GM21381 (cell line): ENCODE data around the gene RIPK1.
"Not testable (repeated sequence)": the region's sequence is repeated elsewhere in the genome, so short reads cannot be mapped to it uniquely, and the experiment has no call there.

ENCODE experiments used
- ATAC-seq: cut with Tn5 transposase; IDR thresholded peaks from one replicate; pipeline ENCODE4 v1.9.1; 2021; ENCODE audit warnings: mild to moderate bottlenecking, moderate library complexity; ENCODE audit not compliant: unreplicated experiment

The RIPK1 gene

GRCh38 chr6:3133515-3133914 lies 65.2 kb downstream of the RIPK1 start:
- no peak for ATAC-seq

GRCh38 chr6:3135668-3136291 lies 67.5 kb downstream of the RIPK1 start:
- ATAC-seq: no peak

DNA sequence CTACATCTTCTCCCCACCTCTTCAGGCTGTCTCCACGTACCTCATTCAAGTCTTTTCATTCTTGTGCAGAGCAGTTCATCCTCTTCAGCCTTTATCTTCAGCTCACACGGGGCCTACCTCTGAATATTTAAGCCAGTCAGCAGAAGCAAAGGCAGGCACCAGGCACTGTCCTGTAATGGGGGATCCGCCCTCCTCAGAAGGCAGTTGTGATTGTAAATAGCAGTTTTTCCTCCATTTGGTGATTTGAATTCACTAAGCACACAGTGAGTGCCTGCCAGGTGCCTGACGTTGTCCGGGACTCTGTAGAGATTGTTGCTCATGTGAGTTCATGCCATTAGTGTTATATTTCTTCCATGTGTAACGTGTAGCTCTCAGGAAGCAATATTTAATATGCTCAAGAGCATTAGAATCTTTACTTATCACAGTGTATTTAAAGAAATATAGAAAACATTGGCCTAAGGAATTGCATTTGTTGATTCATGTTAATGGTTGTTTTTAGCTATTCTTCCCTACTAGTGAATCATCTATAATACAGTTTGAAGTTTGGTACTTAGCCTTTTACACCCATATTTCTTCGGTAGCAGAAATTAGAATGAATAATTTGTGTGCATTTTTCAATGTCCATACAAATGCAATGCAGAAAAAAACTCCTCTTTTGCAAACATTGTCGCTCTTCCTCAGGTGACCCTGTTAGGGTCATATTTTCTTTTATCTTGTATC lies 68.2 kb downstream of the RIPK1 start:
- ATAC-seq: no peak

DNA sequence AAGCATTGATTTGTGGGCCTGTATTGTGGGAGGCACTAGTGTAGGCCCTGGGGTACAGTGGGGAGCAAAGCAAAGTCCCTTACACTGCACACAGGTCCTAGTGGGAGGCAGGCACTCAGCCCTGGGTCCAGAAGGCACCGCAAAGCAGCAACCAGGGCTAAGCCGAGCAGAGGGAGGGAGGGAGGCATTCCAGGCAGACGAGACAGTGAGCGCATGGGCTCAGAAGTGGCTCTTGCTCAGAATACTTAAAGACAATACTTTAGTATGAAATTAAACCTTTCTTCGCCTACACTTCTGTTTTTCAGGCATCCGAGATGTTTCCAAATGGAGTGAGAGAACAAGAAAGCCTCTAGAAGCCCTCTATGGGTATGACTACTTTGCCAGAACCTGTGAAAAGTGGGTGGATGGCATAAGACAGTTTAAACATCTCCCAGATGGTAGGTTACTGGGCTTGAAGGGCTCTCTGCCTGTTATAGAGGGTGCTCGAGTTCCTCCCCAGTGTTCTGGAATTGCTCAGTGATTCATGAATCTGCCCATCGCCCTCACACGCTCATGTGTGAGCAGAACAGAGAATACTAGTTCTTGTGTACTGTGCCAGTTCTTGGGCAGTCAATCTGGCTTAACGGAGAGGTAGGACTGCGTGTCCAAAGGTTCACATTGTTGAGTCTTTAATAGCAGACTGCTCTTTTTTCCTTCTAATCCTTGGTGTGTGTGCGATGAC lies 68.9 kb downstream of the RIPK1 start:
- ATAC-seq: no peak

DNA sequence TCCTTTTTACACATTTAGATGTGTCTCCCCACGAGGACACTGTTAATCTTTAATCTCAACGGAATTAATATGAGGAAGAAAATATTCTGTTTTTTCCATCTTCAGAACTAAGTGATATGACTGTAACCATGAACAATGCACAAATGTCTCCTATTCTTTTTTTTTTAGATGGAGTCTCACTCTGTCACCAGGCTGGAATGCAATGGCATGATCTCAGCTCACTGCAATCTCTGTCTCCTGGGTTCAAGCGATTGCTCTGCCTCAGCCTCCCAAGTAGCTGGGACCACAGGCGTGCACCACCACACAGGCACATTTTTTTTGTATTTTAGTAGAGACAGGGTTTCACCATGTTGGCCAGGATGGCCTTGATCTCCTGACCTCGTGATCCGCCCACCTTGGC lies 69.6 kb downstream of the RIPK1 start:
- ATAC-seq: not testable (repeated sequence)

DNA sequence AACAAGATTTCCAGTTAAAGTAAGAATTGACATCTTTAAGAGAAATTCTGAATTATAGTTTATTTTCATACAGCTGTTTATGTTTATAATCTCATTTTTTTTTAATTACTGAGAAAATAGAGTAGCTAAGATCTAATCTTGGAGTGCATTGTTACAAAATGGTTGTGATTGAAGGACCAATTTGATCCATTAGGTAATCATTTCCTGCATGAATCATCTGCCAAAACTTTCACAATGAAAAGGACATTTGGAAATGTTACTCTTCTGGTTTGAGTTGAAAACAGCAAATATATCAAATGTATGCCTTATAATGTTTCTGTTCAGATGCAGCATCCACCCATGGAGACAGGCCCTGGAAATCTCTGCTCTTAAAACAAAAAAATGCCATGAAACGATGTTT lies 70.0 kb downstream of the RIPK1 start:
- ATAC-seq: no peak

DNA sequence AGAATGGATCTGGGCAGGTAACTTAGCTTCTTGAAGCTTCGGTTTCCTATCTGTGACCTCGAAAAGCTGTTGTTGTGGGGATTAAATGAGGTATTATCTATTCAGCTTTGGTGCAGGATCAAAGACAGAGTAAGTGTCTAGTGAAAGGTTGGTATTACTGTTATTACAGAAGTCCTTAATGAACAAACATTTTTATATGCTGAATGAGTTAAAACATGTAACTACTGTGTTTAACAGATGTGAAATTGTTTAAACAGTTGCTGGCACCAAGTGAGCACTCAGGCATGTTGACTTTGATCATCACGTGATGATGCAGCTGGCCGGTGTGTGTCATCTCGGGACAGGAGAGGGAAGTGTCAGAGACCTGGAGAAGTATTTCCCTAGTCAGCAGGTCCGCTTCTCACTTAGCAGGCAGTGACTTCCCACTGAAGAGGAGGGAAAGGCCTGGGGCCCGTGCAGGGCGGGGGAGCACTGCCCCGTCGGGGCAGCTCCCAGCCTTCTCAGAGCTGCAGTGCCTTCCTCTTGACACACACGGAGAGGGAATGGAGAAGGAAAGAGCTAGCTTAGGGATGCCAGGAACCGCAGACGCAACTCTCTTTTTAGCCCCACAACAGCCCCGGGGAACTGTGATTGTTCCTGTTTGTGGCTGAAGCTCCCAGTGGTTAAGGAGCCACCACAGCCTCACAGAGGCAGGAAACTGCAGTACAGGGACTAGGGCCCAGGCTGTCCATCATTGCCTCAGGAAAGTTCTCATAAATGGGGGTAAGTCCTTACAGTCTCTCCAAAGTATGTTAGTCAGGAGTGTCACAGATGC lies 71.0 kb downstream of the RIPK1 start:
- no peak for ATAC-seq

DNA sequence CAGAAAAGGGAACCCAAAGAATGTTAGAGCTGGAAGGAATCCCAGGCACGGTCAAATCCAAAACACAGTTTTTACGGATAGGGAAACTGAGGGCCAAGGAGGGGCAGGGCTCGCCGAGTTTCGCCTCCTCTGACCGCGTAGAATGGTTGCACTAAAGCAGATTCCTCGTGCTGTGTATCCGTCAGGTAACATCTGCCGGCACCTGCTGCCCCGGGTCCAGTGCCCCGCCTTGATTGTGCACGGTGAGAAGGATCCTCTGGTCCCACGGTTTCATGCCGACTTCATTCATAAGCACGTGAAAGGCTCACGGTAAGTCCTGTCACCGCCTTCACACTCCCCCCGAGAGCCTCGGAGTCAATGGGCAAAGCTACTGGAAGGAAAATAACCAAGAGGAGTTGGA lies 71.9 kb downstream of the RIPK1 start:
- no peak for ATAC-seq

GRCh38 chr6:3142536-3142935 lies 74.2 kb downstream of the RIPK1 start:
- ATAC-seq: no peak

GRCh38 chr6:3143158-3143557 lies 74.9 kb downstream of the RIPK1 start:
- ATAC-seq: no peak

DNA sequence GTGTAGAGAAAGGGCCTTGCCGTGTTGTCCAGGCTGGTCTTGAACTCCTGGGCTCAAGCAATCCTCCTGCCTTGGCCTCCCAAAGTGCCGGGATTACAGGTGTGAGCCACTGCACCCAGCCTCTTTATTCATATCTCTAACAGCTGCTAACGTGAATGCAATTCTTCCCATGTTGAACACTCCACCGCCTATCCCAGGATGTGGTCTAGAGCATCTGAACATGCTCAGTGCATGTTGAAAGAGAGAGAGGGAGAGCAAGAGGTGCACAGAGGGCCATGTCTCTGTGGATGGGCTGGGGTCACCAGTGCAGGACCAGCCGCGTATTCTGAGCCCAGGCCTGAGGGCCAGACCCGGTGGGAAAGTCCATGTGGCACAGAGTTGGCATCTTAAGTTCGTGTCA lies 76.3 kb downstream of the RIPK1 start:
- ATAC-seq: no peak

GRCh38 chr6:3147914-3148757 lies 79.8 kb downstream of the RIPK1 start:
- ATAC-seq: no peak

- ATAC-seq: no peak
Observed at GRCh38 chr6:3151691-3152090, 83.4 kb downstream of the RIPK1 start.

- ATAC-seq: no peak
Observed at GRCh38 chr6:3152689-3153088, 84.4 kb downstream of the RIPK1 start.

- ATAC-seq: not testable (repeated sequence)
Observed at GRCh38 chr6:3155416-3155815, 87.1 kb downstream of the RIPK1 start.

DNA sequence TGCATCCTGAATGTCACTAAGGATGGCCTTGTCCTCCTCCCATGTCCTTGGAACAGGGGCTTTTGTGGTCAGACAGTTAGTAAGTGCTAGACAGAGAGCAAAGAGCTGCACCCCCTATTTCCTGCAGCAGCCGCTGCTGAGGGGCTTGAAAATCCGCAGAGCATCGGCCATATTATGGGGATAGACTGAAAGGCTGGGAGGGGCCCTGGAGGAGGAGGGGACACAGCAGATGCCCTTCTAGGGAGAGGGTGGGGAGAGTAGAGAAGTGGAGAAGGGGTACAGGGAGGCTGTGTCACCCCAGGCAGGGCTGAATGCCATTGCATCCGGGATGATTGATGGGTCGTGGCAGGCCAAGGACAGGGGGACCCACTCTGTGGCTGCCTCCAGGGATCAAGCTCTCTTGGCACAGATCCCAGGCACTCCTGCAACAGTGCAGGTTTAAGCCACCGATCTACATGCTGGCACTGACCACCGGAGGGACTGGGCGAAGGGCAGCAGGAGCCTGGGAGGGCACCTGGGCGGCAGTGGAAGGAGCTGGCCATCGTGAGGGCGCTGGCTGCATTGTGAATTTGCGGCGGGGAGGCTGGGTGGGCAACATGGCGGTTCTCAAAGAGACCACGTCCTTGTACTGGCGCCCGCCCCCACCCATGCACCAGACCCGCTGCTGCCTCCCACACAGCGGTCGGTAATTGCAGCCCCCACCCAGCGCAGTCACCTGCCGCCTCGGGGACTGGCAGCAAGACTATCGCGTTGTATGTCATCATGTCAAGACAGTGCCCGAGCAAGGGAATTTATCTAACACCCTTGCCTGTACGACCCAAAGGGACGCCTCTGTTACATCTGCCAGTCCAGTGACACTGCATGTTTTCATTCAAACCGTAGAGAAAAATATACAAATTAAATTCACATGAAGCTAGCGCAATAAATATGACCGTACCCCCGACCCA lies 88.2 kb downstream of the RIPK1 start:
- not testable (repeated sequence) for ATAC-seq

DNA sequence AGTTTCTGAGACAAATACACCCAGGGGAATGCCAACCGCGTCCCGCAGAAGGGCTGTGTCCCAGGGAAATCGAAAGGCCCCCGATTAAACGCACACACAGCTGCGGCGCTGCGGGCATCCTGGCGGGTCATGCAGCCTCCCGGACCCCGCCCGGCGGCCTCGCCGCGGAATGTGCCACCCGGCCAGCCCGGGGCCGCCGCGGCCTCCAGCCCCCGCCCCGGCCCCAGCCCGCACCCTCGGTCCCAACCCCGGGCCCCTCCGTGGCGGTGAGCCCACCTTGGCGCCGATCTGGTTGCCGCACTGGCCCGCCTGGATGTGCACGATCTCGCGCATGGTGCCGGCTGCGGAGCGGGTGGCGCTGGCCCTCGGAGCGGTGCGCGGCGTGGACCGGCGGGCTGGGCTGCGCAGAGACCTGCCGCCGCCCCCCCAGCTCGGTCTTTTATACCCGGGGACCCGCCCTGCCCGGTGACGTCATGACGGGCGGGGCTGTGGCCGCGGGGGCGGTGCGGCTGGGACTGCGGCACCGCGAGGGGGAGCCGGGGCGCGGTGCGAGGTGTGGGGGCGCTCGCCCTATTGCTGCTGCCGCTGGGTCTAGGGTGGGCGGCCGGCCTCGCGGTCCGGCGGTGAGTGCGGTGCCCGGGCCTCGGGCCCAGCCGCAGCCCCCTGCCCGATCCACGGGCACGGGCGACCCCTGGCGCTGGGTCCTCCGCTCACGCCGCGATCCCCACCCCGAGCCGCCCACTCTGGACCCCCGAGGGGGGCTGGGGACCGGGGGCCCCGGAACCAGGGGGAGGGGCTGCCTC lies 89.0 kb downstream of the RIPK1 start, which contains the start of gene TUBB2A:
Gene TUBB2A, minus strand, starts transcription at position 414 of the 803 bp plus-strand sequence. Its CDS starts 81 bp downstream, at position 333.
- peak; percentile 79 for ATAC-seq
